Testis (tissue), 2 donors: ENCODE data around the gene XRCC4.

Experiments
- CTCF ChIP-seq, 3 experiments: fragments of 450-650 bp in 2 of 3; fragments of 200-600 bp in 1 of 3; sonication (generic) in 1 of 3; IDR thresholded peaks; one replicate each; pipeline ENCODE4 v1.5.1; 2016 to 2019; ENCODE audit warnings: antibody characterized with exemption in 3 of 3, mild to moderate bottlenecking in 2 of 3, moderate library complexity in 1 of 3
- POLR2A ChIP-seq: fragments of 450-650 bp; IDR thresholded peaks from one replicate; pipeline ENCODE4 v1.6.1; 2017; ENCODE audit warnings: antibody characterized with exemption, mild to moderate bottlenecking, moderate library complexity

- no peak for TF ChIP-seq CTCF (IDR thresholded peaks at IDR 0.05)
- no peak for TF ChIP-seq POLR2A
These were observed 287.3 kb downstream of the XRCC4 start for GRCh38 chr5:83364312-83365299.
